ENCODE results near the gene ERI3. TPM values are rescaled to one million over a fixed set of nuclear protein-coding genes. Genes with fewer than 3 reads are reported as not detected.

Gene ERI3
- total RNA-seq, 1 experiment from 2014 or later = 83.3 TPM

DNA sequence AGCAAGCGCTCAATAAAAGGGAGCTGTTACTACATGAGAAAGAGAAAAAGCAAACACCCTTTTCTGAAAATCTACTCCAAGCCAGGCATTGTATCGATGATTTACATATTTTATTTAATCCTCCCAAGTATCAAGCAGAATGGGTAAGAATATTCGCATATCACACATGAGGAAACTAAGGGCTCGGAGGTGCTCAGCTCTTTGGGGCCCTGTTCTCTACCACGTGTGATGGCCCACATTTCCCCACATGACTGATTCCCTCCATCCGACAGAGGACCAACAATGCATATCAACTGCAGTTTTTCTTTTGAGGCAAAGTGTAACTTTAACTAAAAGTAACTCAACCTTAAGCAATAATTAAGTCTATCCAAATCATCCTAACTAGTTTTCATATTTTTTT lies 8.2 kb downstream of the ERI3 start:
- CTCF ChIA-PET = no interaction called here
- POLR2A ChIA-PET = no interaction called here
- H3K36me3 ChIP-seq (ENCODE audit: control insufficient read depth, insufficient read depth, low read length) = no peaks in the 10 kb centered on the region
- intact Hi-C loops (cut with micrococcal nuclease; ENCODE audit: unreplicated experiment) = no loop called here
- no peak overlapping the region for H3K27ac ChIP-seq (ENCODE audit: low read length)
- ATAC-seq (no peak), DNase-seq (ENCODE audit: low read depth, low spot score) (no peak)
- no peak for TF ChIP-seq TCF7L2 (IDR thresholded peaks at IDR 0.05; ENCODE audit: low read depth, low read length)
- no peak for TF ChIP-seq SIN3A (IDR thresholded peaks at IDR 0.05; ENCODE audit: borderline replicate concordance, insufficient read depth, low read depth, low read length)
- no peak for TF ChIP-seq POLR2AphosphoS5 (IDR thresholded peaks at IDR 0.05; ENCODE audit: low read depth, low read length)
- TF ChIP-seq, protein P1, sequence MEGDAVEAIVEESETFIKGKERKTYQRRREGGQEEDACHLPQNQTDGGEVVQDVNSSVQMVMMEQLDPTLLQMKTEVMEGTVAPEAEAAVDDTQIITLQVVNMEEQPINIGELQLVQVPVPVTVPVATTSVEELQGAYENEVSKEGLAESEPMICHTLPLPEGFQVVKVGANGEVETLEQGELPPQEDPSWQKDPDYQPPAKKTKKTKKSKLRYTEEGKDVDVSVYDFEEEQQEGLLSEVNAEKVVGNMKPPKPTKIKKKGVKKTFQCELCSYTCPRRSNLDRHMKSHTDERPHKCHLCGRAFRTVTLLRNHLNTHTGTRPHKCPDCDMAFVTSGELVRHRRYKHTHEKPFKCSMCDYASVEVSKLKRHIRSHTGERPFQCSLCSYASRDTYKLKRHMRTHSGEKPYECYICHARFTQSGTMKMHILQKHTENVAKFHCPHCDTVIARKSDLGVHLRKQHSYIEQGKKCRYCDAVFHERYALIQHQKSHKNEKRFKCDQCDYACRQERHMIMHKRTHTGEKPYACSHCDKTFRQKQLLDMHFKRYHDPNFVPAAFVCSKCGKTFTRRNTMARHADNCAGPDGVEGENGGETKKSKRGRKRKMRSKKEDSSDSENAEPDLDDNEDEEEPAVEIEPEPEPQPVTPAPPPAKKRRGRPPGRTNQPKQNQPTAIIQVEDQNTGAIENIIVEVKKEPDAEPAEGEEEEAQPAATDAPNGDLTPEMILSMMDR (IDR thresholded peaks at IDR 0.05) = no peak
- TF ChIP-seq, protein P2, sequence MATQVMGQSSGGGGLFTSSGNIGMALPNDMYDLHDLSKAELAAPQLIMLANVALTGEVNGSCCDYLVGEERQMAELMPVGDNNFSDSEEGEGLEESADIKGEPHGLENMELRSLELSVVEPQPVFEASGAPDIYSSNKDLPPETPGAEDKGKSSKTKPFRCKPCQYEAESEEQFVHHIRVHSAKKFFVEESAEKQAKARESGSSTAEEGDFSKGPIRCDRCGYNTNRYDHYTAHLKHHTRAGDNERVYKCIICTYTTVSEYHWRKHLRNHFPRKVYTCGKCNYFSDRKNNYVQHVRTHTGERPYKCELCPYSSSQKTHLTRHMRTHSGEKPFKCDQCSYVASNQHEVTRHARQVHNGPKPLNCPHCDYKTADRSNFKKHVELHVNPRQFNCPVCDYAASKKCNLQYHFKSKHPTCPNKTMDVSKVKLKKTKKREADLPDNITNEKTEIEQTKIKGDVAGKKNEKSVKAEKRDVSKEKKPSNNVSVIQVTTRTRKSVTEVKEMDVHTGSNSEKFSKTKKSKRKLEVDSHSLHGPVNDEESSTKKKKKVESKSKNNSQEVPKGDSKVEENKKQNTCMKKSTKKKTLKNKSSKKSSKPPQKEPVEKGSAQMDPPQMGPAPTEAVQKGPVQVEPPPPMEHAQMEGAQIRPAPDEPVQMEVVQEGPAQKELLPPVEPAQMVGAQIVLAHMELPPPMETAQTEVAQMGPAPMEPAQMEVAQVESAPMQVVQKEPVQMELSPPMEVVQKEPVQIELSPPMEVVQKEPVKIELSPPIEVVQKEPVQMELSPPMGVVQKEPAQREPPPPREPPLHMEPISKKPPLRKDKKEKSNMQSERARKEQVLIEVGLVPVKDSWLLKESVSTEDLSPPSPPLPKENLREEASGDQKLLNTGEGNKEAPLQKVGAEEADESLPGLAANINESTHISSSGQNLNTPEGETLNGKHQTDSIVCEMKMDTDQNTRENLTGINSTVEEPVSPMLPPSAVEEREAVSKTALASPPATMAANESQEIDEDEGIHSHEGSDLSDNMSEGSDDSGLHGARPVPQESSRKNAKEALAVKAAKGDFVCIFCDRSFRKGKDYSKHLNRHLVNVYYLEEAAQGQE (IDR thresholded peaks at IDR 0.05; ENCODE audit: insufficient read depth in 1 of 2, low read depth in 2 of 2, low read length in 1 of 2) = no peak
- H3K9me3 ChIP-seq (ENCODE audit: control insufficient read depth, insufficient read depth, low read depth, low read length) = no peaks in the 10 kb centered on the region
- H3K4me3 ChIP-seq (ENCODE audit: low read depth in 2 of 2, low read length in 2 of 2) = no peak overlapping the region
- in situ Hi-C loops (cut with HindIII; ENCODE audit: low pct_unique_long_range_greater_than_20kb, low sequenced_read_pairs) = no loop called here
- no peaks in the 10 kb centered on the region for H3K4me1 ChIP-seq (ENCODE audit: control insufficient read depth, insufficient read depth, low read length)
- no TSS peak for BruUV-seq (replicated peaks)
- H3K27me3 ChIP-seq (ENCODE audit: control insufficient read depth, insufficient read depth, low read length) = no peaks in the 10 kb centered on the region

DNA sequence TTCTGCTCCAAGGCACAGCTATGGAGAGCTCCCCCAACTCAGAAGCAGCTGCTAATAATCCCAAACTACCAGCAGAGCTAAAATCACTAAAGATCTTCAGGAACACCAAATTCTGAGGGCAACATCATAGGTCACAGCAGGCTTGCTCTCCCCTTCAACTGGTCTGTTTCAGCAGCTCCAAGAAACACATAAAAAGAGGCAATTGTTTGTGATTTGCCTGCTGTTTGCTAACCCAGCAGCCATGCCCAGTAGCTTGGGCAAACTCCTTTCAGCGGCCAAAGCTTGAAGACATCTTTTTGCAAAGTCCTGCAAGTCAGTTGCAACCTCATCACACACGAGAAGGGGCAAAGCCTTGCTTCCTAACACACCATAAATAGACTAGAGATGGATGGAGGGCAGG lies 8.9 kb downstream of the ERI3 start:
- CTCF ChIA-PET = no interaction called here
- no peaks in the 10 kb centered on the region for H3K4me1 ChIP-seq (ENCODE audit: control insufficient read depth, insufficient read depth, low read length)
- ATAC-seq (no peak), DNase-seq (ENCODE audit: low read depth, low spot score) (no peak)
- TF ChIP-seq TCF7L2 (IDR thresholded peaks at IDR 0.05; ENCODE audit: low read depth, low read length) (no peak), POLR2AphosphoS5 (IDR thresholded peaks at IDR 0.05; ENCODE audit: low read depth, low read length) (no peak), SIN3A (IDR thresholded peaks at IDR 0.05; ENCODE audit: borderline replicate concordance, insufficient read depth, low read depth, low read length) (no peak)
- TF ChIP-seq, protein P1 (IDR thresholded peaks at IDR 0.05) = no peak
- TF ChIP-seq, protein P2 (IDR thresholded peaks at IDR 0.05; ENCODE audit: insufficient read depth in 1 of 2, low read depth in 2 of 2, low read length in 1 of 2) = no peak
- H3K36me3 ChIP-seq (ENCODE audit: control insufficient read depth, insufficient read depth, low read length) = no peaks in the 10 kb centered on the region
- intact Hi-C loops (cut with micrococcal nuclease; ENCODE audit: unreplicated experiment) = no loop called here
- no peak overlapping the region for H3K4me3 ChIP-seq (ENCODE audit: low read depth in 2 of 2, low read length in 2 of 2)
- POLR2A ChIA-PET = interaction anchor here (0.6 kb wide), 1 partner anchor 218 kb away, joined by 3 read pairs; no protein-coding TSS in a partner anchor
- H3K27me3 ChIP-seq (ENCODE audit: control insufficient read depth, insufficient read depth, low read length) = no peaks in the 10 kb centered on the region
- H3K27ac ChIP-seq (ENCODE audit: low read length) = no peak overlapping the region
- in situ Hi-C loops (cut with HindIII; ENCODE audit: low pct_unique_long_range_greater_than_20kb, low sequenced_read_pairs) = no loop called here
- H3K9me3 ChIP-seq (ENCODE audit: control insufficient read depth, insufficient read depth, low read depth, low read length) = no peaks in the 10 kb centered on the region
- no TSS peak for BruUV-seq (replicated peaks)
